ENCODE data around the gene ENGASE. TPM values are rescaled to one million over a fixed set of nuclear protein-coding genes. Genes with fewer than 3 reads are reported as not detected.

Gene ENGASE
- total and polyA plus RNA-seq, 2 of the 4 experiments (the other 2 are of a cell fraction), result 3.9 to 12.1 TPM

GRCh38 chr17:79096477-79096876 lies 21.9 kb downstream of the ENGASE start:
- ATAC-seq (ENCODE audit: low read depth), result no peak
- Histone ChIP-seq H2AFZ (replicated peaks; ENCODE audit: low read length, poor library complexity) (no peak overlapping the region), H3K4me3 (ENCODE audit: insufficient read depth, low read depth, low read length) (no peak overlapping the region), H3K4me1 (ENCODE audit: control insufficient read depth, insufficient read depth, low read length) (no peaks in the 10 kb centered on the region), H3K9ac (ENCODE audit: low read depth, low read length) (no peak overlapping the region), H2BK15ac (ENCODE audit: low read depth, low read length) (no peak overlapping the region), H2AK5ac (ENCODE audit: low read depth, low read length) (no peak overlapping the region), H3K14ac (replicated peaks; ENCODE audit: low read depth, low read length) (no peak overlapping the region), H3K9me3 (ENCODE audit: control insufficient read depth, insufficient read depth, low read length) (no peaks in the 10 kb centered on the region), H2BK20ac (ENCODE audit: low read depth, low read length) (no peak overlapping the region), H2AK9ac (replicated peaks; ENCODE audit: low read depth, low read length, poor library complexity) (no peak overlapping the region), H4K20me1 (ENCODE audit: insufficient read depth, low read length) (no peaks in the 10 kb centered on the region), H4K5ac (ENCODE audit: low read depth, low read length) (no peak overlapping the region), H4K91ac (ENCODE audit: insufficient read depth, low read depth, low read length) (no peak overlapping the region), H2BK120ac (ENCODE audit: low read depth, low read length) (no peak overlapping the region), H3K4ac (ENCODE audit: low read depth, low read length) (no peak overlapping the region), H3K18ac (ENCODE audit: low read depth, low read length) (no peak overlapping the region), H3K27ac (ENCODE audit: insufficient read depth, low read length) (no peak overlapping the region), H3K56ac (ENCODE audit: extremely low read depth, insufficient read depth, low read length) (no peak overlapping the region), H3K36me3 (ENCODE audit: control insufficient read depth, insufficient read depth, low read length) (no peaks in the 10 kb centered on the region), H3K27me3 (ENCODE audit: control insufficient read depth, insufficient read depth, low read length) (peaks cover 69% of the 10 kb centered on the region), H4K8ac (ENCODE audit: low read depth in 2 of 2, low read length in 2 of 2) (no peak overlapping the region), H2BK5ac (ENCODE audit: low read depth, low read length, poor library complexity, severe bottlenecking) (no peak overlapping the region), H3K9me1 (ENCODE audit: insufficient read depth, low read length) (no peaks in the 10 kb centered on the region), H3K79me1 (ENCODE audit: low read depth in 1 of 2, low read length in 2 of 2) (no peaks in the 10 kb centered on the region), H3K4me2 (ENCODE audit: low read depth, low read length) (no peak overlapping the region), H3K23ac (ENCODE audit: low read depth, low read length) (no peak overlapping the region)
- POLR2A ChIA-PET (ENCODE audit: unreplicated experiment), result no interaction called here
- dilution Hi-C loops (cut with HindIII; ENCODE audit: low sequenced_read_pairs, unreplicated experiment), result no loop called here
- no peak for DNase-seq
- in situ Hi-C loops (cut with MboI; ENCODE audit: low sequenced_read_pairs), result loop anchor here (25.0 kb wide), 1 partner anchor 616 kb away; no protein-coding TSS in a partner anchor
- CTCF ChIA-PET, result no interaction called here
- intact Hi-C loops (cut with micrococcal nuclease), result no loop called here
- TF ChIP-seq CEBPB (IDR thresholded peaks at IDR 0.05; ENCODE audit: low read depth, low read length) (no peak), MAFK (IDR thresholded peaks at IDR 0.05; ENCODE audit: low read depth, low read length) (no peak), CHD1 (IDR thresholded peaks at IDR 0.05; ENCODE audit: low read depth, low read length) (no peak), USF2 (IDR thresholded peaks at IDR 0.05; ENCODE audit: low read depth, low read length) (no peak), MAZ (IDR thresholded peaks at IDR 0.05; ENCODE audit: borderline replicate concordance, low read depth, low read length) (no peak), NFE2L2 (IDR thresholded peaks at IDR 0.05; ENCODE audit: low read depth, low read length) (no peak), RAD21 (IDR thresholded peaks at IDR 0.05; ENCODE audit: low read length) (no peak), FOS (IDR thresholded peaks at IDR 0.05; ENCODE audit: low read depth, low read length) (no peak), SMC3 (IDR thresholded peaks at IDR 0.05; ENCODE audit: low read depth, low read length) (no peak), ELK1 (IDR thresholded peaks at IDR 0.05; ENCODE audit: borderline replicate concordance, low read depth, low read length) (no peak), MXI1 (IDR thresholded peaks at IDR 0.05; ENCODE audit: borderline replicate concordance, low read depth, low read length) (no peak), BHLHE40 (IDR thresholded peaks at IDR 0.05; ENCODE audit: low read depth, low read length) (no peak), RFX5 (IDR thresholded peaks at IDR 0.05; ENCODE audit: low read depth, low read length) (no peak), CTCF (conservative IDR thresholded peaks at IDR 0.05; ENCODE audit: low read depth, low read length) (no peak), POLR2A (IDR thresholded peaks at IDR 0.05; ENCODE audit: low read depth, low read length) (no peak), RCOR1 (IDR thresholded peaks at IDR 0.05; ENCODE audit: insufficient replicate concordance, low read length) (no peak)
- no TSS peak for BruUV-seq (replicated peaks)
- 20% methylated on average over 2 of the region's 16 CpGs; no CpG with 5 or more reads in 1 of the 2 experiments for WGBS, 2 experiments (ENCODE audit: extremely low coverage in 2 of 2, insufficient read length in 1 of 2)
